NCI-H510A (cell line): ENCODE results near the gene PTBP2.

Experiments
- DNase-seq: peaks from one replicate; lab custom pipeline; 2025; lab: John Stamatoyannopoulos, UW

The PTBP2 gene, protein sequence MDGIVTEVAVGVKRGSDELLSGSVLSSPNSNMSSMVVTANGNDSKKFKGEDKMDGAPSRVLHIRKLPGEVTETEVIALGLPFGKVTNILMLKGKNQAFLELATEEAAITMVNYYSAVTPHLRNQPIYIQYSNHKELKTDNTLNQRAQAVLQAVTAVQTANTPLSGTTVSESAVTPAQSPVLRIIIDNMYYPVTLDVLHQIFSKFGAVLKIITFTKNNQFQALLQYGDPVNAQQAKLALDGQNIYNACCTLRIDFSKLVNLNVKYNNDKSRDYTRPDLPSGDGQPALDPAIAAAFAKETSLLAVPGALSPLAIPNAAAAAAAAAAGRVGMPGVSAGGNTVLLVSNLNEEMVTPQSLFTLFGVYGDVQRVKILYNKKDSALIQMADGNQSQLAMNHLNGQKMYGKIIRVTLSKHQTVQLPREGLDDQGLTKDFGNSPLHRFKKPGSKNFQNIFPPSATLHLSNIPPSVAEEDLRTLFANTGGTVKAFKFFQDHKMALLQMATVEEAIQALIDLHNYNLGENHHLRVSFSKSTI

DNA sequence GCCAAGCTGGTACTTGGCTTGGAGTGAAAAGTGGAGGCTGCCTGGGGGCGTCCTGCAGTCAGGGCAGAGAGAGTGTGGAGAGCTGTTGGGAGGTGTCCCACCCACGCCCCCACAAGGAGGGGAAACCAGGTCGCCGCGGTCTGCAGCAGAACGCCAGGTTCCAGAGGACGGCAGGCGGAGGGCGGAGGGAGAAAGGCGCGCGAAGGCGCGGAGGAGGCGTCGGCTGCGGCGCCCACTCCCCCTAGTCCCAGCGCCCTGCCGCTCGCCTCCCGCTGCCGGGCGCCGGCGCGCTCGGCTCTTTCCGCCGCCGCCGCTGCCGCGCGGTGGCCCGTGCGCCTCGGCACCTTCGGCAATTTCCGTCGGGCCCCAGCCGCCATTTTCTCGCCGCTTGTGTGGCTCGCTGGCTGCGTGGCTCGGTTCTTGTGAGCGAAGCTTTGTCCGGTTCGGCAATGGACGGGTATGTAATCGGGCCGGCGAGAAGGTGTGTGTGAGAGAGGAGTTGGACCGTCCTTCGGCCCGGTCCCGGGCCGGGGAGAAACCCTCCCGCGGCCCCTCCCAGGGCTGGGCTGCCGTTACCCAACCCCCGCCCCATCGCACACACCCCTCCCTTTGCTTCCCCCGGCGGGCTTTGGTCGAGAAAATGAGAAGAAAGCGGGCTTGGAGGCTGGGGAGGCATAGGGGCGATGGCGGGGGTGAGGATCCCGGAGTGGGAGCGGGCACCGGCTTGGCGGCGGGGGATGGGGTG is at the start of gene PTBP2:
Gene PTBP2 (plus strand): TSS at position 369 of the 745 bp plus-strand sequence. CDS start 81 bp downstream, at position 450.
- peak; percentile 68 for DNase-seq

DNA sequence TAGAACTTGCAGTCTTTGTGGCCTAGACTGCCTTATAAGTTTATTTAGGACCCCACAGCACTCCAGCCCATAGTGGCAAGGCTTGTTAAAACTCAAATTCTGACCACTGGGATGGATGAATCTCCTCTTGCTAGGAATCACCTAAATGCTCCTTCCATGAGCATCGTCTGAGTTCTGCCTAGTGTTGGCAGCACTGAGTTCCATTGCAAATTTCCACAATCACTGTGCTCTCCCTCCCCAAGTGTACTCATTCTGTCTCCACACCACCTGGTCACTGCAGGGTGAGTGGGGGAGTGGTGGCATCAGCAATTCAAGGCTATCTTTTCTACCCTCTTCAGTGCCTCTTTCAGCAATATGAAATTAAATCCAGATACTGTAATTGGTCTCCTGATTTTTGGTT is 46.7 kb upstream of the PTBP2 start:
- DNase-seq, result no peak

DNA sequence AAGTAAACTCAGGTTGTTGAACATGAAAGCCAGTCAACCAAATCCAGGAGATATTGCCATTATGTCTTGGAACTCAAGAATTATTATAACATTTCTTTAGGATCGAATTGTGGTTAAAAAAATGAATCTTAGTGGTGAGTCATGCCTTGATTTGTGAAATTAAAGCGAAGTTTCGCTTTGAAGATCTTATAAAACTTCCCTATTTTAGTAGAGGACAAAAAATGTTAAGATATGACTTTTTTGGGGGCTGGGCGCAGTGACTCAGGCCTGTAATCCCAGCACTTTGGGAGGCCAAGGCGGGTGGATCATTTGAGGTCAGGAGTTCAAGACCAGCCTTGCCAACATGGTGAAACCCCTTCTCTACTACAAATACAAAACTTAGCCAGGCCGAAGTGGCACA is 39.5 kb upstream of the PTBP2 start:
- no peak for DNase-seq

DNA sequence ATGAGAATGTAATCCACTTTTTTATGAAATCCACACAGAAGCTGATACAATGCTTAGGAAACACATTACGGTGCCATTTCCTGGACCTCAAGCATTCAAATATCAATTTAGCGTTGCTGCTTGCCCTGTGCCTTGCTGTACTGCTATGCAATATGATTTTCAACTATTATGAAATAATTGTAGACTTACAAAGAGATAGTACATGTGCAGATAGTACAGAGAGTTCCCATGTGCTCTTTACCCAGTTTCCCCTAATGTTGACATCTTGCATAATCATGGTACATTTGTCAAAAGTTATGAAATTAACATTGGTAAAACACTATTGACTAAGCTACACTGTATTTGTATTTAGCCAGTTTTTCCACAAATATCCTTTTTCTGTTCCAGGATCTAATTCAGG is 37.7 kb upstream of the PTBP2 start:
- DNase-seq, result no peak

DNA sequence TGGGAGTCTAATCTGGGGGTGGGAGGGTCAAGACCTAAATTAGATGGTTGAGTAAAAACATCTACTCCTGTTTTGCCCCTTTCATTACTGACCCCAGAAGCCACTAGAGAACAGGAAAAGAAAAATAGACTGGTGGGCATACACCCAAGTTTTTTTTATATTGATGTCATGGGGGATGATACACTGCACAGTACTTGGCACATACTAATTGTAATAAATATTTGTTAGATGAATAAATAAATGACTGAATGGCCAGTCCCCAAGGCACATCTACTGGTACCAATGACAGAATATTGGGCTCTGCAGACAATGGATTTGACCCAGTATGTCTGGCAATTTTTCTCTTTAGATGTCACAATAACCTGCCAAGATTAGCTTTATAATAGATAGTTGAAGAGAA is 36.8 kb upstream of the PTBP2 start:
- DNase-seq, result no peak

DNA sequence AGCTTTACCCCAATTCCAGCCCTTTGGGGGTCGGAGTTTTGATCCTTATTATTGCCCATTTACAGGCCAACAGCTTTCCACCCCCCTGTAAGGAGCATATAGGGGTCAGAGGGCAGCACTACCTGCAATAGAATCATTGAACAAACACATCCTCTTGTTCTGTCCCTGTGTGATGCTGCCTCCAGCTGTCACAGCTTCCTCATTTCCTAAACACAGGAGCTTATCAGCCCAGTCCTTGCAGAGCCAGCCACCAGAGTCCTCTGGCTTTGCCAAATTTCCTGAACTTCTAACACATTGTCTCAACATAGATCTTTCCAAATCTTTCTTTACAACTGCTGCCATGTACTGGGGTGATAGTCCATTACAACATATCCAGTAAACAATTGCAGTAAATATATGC is 32.8 kb upstream of the PTBP2 start:
- no peak for DNase-seq

DNA sequence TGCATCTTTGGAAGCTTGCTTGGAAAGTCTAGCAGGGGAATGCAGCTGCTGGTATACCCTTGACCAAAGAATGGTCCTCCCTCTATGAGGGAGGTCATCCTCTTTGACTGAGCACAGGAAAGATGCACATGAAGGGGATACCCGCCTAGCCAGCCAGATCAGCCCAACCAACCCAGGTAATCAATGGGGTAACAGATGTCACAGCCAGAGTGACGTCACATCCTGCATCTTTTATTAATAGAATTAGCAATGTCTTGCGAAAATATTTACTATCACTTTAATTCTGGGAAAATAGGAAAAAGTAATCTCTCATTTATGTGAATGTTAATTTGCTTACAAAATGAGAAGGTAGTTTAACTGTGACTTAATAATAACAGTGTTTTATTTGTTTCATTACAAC is 25.6 kb upstream of the PTBP2 start:
- no peak for DNase-seq

DNA sequence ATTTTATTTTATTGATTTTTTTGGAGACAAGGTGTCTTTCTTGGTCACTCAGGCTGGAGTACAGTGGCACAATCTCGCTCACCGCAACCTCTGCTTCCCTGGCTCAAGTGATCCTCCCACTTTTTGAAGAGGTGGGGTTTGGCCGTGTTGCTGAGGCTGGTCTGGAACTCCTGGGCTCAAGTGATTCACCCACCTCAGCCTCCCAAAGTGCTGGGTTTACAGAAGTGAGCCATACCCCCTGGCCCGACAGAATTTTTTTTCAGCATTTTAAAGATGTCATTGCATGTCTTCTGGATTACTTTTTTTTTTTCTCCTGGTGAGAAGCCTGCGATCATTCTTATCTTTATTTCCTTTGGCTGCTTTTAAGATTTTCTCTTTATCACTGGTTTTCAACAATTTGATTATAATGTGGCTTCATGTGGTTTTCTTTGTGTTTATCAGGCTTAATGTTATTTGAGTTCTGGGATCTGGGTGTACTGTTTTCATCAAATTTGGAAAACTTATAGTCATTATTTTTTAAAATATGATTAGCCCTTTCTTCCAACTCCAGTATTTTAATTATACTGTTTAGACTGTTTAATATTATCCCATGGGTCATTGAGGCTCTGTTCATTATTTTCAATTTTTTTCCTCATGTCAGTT is 23.1 kb upstream of the PTBP2 start:
- DNase-seq, result no peak

DNA sequence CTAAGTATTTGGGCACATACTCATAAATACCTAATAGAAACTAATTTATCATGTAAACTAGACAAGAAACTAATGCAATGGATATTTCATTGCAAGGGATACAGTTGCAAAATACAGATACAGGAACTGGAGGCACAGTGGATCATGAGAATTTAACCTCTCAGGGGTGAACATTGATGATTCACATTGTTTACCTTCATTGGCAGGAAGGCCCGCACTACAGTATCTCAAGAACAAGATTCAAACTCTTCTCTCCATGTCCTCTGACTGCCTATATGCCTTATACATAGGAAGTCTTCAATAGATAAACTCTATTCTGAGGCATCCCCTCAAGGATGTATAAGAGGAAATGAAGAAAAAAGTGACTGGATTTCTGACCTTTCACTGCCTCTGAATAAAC is 18.4 kb upstream of the PTBP2 start:
- no peak for DNase-seq

DNA sequence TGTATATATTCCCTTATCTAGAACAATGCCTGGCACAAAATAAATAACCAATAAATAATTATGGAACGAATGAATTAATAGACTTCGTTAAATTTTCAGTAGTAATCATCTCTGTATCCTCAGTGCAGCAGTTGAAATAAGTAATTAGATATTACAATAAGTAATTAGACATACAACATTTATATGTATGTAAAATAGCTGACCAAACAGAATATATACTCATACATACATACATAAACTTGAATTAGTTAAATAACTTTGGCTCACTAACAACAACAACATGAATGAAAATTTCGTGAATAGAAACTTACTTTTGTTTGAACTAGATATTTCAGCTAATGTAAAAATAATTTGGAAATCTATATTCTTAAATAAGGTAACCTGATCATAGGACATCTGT is 14.6 kb upstream of the PTBP2 start:
- DNase-seq, result no peak

DNA sequence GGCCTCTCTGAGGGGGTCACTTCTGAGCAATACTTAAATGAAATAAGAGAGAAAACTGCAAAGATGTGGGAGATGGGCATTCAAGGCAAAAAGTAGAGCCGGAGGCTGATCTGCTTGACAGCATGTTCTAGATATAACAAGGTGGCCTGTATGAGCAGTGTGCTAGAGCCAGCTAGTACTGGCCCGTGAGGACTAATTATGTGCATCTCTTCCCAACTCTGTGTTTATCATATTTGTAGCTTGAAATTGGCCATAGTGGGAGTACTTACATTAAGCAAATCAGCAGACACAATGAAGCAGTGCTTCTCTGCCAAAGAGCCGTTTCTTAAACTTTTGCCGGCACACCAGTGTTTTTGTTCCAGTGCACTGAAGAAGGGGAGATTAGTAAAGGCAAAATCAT is 13.1 kb upstream of the PTBP2 start:
- DNase-seq, result no peak

DNA sequence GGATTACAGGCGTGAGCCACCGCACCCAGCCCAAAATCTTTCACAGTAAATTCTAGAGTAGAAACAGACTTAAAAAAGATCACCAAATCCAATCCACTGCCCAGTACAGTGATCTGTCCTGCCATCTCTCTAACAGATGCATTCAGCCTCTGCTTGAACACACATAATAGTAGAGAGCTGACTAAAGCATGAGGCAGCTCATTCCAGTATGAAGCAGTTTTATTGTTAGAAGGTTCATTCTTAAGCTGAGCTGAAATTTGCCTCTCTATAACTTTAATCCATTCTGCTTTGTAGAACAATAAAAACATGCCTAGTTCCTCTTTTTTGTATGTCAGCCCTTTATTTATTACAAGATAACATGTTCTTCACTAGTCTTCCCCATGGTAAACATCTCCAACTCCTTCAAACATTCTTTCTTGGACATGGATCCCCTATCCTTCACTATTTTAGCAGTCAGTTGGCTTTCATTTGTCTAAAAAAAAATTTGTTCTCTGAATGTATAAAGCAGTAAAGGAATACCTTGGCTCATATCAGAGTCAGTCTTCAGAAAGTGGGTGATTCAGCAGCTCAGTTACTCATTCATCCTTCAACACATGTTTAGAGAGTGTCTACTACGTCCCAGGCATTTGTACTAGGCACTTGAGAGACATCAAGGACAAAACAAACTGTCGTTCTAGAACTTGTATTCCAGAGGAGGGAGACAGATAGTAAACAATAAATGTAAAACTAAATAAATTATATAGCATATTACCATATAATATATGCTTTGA is 10.7 kb upstream of the PTBP2 start:
- no peak for DNase-seq

DNA sequence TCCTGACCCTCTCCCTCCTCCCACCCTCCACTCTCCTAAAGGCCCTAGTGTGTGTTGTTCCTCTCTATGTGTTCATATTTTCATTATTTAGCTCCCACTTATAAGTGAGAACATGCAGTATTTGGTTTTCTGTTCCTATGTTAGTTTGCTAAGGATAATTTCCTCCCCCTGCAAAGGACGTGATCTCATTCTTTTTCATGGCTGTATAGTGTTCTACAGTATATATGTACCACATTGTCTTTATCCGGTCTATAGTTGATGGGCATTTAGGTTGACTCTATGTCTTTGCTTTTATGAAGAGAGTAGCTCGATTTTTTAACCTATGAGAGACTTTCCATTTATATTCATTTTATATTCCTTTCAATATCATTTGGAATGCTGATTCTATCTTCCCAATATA is 7.9 kb upstream of the PTBP2 start:
- no peak for DNase-seq

DNA sequence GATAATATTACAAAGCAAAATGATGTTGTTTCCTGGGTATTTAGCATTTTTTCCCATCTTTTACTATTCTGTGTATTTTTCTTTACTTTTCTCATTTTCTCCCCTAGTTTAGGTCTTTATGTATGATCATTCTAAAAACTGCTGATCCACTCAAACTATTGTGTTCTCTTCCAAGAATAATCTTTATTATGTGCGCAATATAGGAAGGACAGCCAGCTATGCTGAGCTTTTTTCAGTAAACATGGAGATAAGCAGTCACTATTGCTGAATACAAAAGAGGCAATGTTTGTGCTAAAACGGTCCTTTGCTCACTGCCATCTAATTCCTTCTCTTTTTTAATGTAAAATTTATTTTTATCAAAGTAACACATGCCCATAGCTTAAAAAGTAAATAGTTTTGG is 6.7 kb upstream of the PTBP2 start:
- DNase-seq, result no peak

DNA sequence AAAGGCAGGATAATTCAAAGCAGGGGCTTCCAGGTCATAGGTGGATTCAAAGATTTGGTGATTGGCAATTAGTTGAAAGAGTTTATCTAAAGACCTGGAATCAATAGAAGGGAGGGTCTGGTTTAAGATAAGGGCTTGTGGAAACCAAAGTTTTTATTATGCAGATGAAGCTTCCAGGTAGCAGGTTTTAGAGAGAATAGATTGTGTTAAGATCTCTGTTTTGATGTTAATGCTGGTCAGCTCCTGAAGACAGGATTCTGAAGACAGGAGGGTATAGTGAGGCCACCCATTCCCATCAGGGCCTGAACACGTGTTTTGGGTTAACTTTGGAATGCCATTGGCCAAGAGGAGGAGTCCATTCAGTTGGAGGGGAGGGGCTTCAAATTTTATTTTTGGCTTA is 6.1 kb upstream of the PTBP2 start:
- DNase-seq, result no peak

DNA sequence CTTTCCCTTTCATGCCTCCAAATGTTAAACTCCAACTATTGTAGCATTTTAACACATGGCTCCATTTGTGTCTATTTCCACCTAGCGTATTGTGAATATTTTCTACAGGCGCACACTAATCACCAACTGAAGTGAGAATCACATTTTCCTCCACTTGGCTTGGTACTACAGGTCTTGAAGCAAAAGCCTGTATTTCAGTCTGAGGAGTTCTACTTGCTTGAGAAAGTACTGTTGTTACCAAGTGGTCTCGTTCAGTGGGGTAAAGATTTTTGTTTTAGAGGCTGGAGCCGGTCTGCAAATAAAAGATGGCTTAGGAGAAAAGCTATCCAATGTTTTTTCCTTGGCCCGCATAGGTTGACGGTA is 550 bp upstream of the PTBP2 start:
- DNase-seq, result no peak

DNA sequence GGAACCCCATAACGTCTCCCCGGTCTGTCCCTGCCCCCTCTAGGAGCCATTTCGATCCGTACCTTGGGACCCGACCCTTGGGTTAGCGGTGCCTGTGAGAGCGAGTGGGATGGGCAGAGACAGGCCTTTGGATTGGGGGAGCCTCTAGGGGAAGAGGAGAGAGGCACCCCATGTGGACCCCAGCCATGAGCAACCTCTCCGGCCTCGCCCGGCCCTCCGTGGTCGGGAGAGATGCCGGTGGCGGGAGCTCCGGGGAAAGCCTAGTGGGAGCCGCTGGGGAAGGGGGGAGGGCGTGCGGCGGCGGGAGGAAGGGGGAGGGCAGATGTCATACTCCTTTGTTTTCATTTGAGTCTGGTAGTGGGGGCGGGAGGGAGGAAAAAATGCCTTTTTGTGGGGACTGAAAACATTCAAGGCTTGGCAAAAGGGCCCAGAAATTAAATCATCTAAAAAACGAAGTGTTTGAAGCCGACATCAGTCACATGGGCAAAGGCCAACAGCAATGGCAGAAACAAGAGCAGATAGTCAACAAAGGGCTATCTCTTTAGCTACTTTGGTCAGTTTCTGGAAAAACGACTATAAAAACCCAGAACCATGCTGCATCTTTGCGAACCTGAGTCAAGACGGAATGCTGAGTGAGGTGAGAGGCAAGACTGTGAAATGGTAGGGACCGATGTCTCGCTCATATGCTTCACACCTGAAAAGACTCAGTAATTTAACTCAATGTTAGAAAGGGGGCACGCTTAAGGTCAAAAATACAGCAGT is 758 bp downstream of the PTBP2 start:
- peak; percentile 46 for DNase-seq

DNA sequence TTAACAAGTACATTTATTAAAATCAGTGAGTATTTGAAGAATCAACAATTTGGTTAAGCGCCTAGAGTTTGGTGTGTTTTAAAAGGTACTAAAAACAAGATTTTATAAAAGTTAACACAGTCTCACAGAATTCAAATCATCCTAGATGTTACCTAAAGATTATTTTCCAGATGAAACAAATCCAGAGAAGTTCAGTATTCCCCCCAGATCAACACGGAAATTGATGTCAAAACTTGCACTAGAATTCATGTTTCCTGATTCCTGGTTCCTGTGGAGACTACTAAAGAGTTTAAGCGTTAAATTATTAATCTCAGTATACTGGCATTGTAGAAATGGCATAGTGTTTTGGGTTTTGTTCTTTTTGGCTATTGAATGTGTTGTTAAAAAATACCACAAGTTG is 1.4 kb downstream of the PTBP2 start:
- no peak for DNase-seq

DNA sequence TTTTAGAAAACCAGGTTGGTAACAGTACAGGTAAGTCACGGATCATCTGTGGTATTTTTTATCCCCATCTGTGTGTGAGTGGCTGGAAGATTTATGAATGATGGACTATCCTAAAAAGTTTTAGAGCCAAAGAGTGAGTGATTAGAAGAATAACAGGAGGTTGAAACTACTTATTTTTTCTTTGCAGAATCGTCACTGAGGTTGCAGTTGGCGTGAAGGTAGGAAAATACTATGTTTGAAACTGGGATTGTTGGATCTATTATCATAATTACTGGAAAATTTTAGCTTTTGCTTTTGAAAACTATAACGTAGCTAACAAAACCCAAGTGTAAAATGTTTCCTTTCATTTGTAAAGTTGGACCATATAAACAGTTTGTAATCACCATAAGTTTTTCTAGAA is 1.8 kb downstream of the PTBP2 start:
- DNase-seq, result no peak

DNA sequence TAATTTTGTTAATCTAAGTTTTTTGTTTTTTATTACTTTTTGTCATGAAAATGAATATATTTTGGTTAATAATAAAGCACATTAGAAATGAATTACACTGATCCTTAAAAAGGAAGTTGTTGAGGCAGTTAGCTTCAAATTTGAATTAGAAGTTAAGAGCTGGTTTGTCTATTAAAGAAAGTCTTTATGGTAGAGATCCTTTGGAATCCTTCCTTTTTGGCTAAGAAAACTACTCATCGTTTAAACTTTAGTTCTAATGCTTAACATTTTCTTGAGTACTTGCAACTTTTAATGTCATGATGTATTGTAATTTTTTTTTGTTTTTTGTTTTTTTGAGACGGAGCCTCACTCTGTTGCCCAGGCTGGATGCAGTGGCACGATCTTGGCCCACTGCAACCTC is 2.4 kb downstream of the PTBP2 start:
- DNase-seq, result no peak

DNA sequence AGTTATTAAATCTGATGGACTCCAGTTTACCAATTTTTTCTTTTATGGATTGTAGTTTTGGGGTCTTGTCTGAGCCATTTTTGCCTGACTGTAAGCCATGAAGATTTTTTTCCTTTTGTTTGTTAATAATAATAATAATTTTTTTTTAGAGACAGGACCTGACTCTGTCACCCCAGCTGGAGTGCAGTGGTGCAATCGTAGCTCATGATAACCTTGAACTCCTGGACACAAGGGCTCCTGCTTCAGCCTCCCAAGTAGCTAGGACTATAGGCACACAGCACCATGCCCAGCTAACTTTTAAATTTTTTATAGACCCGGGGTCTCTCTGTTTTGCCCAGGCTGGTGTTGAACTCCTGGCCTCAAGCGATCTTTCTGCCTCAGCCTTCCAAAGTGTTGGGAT is 6.3 kb downstream of the PTBP2 start:
- no peak for DNase-seq
